ENCODE results near the gene ATL3. TPM values are rescaled to one million over a fixed set of nuclear protein-coding genes. Genes with fewer than 3 reads are reported as not detected.

Gene ATL3
- total and polyA plus RNA-seq, 2 of the 13 experiments (the other 11 are each of a cell fraction or from before 2014, with no cell fraction given) = not detected

DNA sequence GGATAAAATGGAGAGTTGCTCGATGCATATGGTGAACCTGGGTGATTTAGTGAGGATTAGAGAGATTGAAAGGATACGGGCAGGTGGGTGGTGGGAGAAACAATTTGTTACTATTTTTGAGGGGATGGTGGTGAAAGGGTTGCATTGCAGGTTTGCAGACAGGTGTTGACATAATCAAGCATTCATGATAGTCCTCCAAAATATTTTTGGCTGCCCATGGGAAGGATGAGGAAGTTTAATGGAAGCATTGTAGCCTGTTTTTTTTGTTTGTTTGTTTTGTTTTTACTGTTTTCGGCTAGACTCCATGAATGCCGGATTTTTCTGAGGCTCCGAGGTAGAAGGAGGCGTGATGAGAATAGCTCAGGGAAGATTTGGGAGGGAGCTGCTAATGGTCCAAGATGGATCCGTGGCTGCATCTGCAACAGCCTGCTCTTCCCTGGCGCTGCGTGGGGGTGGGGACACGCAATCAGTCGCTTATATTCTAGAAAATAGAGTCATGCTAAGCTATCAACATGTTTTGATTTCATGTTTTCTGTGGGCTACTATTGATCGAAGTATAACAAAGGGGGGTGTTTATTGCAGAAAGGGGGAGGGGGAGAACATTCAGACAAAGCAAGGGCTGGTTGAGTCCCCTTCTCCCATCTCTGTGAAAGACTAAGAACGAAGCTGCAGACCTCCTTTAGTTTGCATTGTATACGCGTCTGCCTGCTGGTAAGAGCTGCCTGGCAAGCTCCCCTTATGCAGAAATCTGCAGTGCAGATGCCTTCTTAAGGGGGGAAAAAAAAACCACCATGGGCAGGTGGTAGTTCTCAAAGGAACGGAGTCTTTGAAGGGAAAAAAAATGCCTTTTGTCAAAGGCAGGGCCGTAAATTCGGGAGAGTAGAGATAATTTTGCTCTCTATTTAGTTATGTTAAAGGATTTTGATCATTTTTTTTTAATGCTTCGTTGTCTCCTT lies 11.2 kb upstream of the ATL3 start (continued):
- TF ChIP-seq, protein P1, sequence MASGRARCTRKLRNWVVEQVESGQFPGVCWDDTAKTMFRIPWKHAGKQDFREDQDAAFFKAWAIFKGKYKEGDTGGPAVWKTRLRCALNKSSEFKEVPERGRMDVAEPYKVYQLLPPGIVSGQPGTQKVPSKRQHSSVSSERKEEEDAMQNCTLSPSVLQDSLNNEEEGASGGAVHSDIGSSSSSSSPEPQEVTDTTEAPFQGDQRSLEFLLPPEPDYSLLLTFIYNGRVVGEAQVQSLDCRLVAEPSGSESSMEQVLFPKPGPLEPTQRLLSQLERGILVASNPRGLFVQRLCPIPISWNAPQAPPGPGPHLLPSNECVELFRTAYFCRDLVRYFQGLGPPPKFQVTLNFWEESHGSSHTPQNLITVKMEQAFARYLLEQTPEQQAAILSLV (CRISPR knock-in tag; IDR thresholded peaks at IDR 0.05; ENCODE audit: borderline replicate concordance) = no peak
- no peak for TF ChIP-seq RFX5 (IDR thresholded peaks at IDR 0.05; ENCODE audit: low read depth, low read length)
- TF ChIP-seq, protein P2, sequence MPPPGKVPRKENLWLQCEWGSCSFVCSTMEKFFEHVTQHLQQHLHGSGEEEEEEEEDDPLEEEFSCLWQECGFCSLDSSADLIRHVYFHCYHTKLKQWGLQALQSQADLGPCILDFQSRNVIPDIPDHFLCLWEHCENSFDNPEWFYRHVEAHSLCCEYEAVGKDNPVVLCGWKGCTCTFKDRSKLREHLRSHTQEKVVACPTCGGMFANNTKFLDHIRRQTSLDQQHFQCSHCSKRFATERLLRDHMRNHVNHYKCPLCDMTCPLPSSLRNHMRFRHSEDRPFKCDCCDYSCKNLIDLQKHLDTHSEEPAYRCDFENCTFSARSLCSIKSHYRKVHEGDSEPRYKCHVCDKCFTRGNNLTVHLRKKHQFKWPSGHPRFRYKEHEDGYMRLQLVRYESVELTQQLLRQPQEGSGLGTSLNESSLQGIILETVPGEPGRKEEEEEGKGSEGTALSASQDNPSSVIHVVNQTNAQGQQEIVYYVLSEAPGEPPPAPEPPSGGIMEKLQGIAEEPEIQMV (CRISPR knock-in tag; IDR thresholded peaks at IDR 0.05; ENCODE audit: low read depth) = no peak
- TF ChIP-seq ZBTB7A (CRISPR knock-in tag; IDR thresholded peaks at IDR 0.05) = no peak
- no peak for TF ChIP-seq NCOA5 (CRISPR knock-in tag; IDR thresholded peaks at IDR 0.05)
- TF ChIP-seq HES4 (CRISPR knock-in tag; IDR thresholded peaks at IDR 0.05; ENCODE audit: borderline replicate concordance) = no peak
- TF ChIP-seq, protein P3, sequence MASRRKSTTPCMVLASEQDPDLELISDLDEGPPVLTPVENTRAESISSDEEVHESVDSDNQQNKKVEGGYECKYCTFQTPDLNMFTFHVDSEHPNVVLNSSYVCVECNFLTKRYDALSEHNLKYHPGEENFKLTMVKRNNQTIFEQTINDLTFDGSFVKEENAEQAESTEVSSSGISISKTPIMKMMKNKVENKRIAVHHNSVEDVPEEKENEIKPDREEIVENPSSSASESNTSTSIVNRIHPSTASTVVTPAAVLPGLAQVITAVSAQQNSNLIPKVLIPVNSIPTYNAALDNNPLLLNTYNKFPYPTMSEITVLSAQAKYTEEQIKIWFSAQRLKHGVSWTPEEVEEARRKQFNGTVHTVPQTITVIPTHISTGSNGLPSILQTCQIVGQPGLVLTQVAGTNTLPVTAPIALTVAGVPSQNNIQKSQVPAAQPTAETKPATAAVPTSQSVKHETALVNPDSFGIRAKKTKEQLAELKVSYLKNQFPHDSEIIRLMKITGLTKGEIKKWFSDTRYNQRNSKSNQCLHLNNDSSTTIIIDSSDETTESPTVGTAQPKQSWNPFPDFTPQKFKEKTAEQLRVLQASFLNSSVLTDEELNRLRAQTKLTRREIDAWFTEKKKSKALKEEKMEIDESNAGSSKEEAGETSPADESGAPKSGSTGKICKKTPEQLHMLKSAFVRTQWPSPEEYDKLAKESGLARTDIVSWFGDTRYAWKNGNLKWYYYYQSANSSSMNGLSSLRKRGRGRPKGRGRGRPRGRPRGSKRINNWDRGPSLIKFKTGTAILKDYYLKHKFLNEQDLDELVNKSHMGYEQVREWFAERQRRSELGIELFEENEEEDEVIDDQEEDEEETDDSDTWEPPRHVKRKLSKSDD (CRISPR knock-in tag; IDR thresholded peaks at IDR 0.05; ENCODE audit: low read depth) = no peak
- TF ChIP-seq ZFP36L1 (CRISPR knock-in tag; IDR thresholded peaks at IDR 0.05) = no peak
- TF ChIP-seq, protein P4, sequence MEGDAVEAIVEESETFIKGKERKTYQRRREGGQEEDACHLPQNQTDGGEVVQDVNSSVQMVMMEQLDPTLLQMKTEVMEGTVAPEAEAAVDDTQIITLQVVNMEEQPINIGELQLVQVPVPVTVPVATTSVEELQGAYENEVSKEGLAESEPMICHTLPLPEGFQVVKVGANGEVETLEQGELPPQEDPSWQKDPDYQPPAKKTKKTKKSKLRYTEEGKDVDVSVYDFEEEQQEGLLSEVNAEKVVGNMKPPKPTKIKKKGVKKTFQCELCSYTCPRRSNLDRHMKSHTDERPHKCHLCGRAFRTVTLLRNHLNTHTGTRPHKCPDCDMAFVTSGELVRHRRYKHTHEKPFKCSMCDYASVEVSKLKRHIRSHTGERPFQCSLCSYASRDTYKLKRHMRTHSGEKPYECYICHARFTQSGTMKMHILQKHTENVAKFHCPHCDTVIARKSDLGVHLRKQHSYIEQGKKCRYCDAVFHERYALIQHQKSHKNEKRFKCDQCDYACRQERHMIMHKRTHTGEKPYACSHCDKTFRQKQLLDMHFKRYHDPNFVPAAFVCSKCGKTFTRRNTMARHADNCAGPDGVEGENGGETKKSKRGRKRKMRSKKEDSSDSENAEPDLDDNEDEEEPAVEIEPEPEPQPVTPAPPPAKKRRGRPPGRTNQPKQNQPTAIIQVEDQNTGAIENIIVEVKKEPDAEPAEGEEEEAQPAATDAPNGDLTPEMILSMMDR (CRISPR knock-in tag; IDR thresholded peaks at IDR 0.05) = no peak
- TF ChIP-seq MYNN (CRISPR knock-in tag; IDR thresholded peaks at IDR 0.05; ENCODE audit: low read depth) = no peak
- TF ChIP-seq TP53 (CRISPR knock-in tag; conservative IDR thresholded peaks at IDR 0.05) = 0 out of 2 replicates have a peak, but pooled peaks have one; percentile 29
- TF ChIP-seq ZNF629 (CRISPR knock-in tag; conservative IDR thresholded peaks at IDR 0.05) = no peak
- no peak for TF ChIP-seq FLYWCH1 (CRISPR knock-in tag; IDR thresholded peaks at IDR 0.05)
- TF ChIP-seq IRF2 (CRISPR knock-in tag; IDR thresholded peaks at IDR 0.05) = no peak
- TF ChIP-seq, protein P5, sequence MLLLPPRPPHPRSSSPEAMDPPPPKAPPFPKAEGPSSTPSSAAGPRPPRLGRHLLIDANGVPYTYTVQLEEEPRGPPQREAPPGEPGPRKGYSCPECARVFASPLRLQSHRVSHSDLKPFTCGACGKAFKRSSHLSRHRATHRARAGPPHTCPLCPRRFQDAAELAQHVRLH (CRISPR knock-in tag; IDR thresholded peaks at IDR 0.05; ENCODE audit: borderline replicate concordance, low read depth) = no peak
- TF ChIP-seq, protein P6, sequence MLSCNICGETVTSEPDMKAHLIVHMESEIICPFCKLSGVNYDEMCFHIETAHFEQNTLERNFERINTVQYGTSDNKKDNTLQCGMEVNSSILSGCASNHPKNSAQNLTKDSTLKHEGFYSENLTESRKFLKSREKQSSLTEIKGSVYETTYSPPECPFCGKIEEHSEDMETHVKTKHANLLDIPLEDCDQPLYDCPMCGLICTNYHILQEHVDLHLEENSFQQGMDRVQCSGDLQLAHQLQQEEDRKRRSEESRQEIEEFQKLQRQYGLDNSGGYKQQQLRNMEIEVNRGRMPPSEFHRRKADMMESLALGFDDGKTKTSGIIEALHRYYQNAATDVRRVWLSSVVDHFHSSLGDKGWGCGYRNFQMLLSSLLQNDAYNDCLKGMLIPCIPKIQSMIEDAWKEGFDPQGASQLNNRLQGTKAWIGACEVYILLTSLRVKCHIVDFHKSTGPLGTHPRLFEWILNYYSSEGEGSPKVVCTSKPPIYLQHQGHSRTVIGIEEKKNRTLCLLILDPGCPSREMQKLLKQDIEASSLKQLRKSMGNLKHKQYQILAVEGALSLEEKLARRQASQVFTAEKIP (CRISPR knock-in tag; IDR thresholded peaks at IDR 0.05; ENCODE audit: borderline replicate concordance) = no peak
- peak; percentile 15; the same call in 1 of the 2 replicates for TF ChIP-seq FOXC1 (CRISPR knock-in tag; IDR thresholded peaks at IDR 0.05; ENCODE audit: borderline replicate concordance)
- TF ChIP-seq GTF3A (CRISPR knock-in tag; conservative IDR thresholded peaks at IDR 0.05) = no peak

Data from HepG2 (cell line).